ENCODE measurements around the gene MAPKAPK2.
"Not testable (repeated sequence)": the region's sequence is repeated elsewhere in the genome, so short reads cannot be mapped to it uniquely, and the experiment has no call there.

MAPKAPK2 gene

GRCh38 chr1:206778031-206778430, 93.3 kb downstream of the MAPKAPK2 start:
- no peak for DNase-seq (ENCODE audit: low spot score)

DNA sequence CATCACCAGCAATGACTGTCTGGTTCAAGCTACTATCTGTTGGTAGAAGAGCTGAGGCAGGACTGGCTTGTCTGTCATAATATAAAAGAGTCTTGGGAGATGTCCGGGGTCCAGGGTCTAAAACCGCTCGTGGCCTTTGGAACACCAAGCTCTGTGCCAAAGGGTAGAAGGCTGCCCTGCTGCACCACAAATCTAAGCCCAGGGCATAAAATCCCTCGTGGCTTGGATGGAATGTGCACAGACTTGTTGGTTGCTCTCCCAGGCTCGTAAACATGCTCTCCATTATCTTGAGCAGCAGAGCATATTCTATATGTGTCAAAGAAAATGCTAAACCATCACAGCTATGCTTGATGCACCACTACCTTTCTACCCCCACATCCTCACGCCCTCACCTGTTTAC, 94.2 kb downstream of the MAPKAPK2 start:
- DNase-seq (ENCODE audit: low spot score) = not testable (repeated sequence)

DNA sequence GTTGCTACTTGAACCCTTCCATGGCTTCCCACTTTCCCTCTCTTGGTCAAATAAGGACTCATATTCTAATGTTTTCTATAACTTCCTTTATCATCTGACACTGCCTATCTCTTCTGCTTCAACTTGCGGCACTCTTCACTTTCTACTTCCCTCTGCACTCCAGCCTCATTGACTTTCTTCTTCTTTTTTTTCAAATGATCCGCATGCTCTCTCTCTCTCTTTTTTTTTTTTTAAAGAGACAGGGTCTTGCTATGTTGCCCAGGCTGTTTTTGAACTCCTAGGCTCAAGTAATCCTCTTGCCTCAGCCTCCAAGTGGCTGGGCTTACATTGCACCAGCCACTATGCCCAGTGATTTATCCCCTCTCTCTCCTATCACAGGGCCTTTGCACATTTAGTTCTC, 94.9 kb downstream of the MAPKAPK2 start:
- DNase-seq (ENCODE audit: low spot score) = no peak

- no peak for DNase-seq (ENCODE audit: low spot score)
Observed at GRCh38 chr1:206782448-206782847, 97.7 kb downstream of the MAPKAPK2 start.

DNA sequence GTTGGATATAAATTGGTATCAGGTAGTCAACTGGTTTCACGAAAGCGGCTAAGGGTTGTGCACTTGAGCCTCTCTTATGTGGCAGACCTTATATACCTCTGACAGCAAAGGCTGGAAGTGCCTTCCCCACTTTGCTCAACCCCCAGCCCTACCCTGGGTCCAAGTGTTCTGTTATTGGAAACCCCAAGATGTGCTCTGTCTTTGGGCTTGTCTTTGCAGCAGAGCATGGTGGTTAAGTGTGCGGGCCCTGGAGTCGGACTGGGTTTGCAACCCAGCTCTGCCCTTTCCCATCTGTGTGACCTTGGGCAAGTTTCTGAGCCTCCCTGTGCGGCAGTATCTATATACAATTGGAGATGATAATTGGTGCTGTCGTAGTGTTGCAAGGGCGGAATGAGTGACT, 98.8 kb downstream of the MAPKAPK2 start:
- no peak for DNase-seq (ENCODE audit: low spot score)

Data from HuH-7.5 (cell line).